Hypothalamus (tissue), 51 donors: ENCODE results near the gene HOXB3.
A peak's percentile ranks its signal among the peaks of the same experiment; 100 is the strongest.

Experiments used
- DNase-seq, 51 donors: peaks; one replicate each; lab custom pipeline; 2025; lab: John Stamatoyannopoulos, UW

HOXB3 gene

DNA sequence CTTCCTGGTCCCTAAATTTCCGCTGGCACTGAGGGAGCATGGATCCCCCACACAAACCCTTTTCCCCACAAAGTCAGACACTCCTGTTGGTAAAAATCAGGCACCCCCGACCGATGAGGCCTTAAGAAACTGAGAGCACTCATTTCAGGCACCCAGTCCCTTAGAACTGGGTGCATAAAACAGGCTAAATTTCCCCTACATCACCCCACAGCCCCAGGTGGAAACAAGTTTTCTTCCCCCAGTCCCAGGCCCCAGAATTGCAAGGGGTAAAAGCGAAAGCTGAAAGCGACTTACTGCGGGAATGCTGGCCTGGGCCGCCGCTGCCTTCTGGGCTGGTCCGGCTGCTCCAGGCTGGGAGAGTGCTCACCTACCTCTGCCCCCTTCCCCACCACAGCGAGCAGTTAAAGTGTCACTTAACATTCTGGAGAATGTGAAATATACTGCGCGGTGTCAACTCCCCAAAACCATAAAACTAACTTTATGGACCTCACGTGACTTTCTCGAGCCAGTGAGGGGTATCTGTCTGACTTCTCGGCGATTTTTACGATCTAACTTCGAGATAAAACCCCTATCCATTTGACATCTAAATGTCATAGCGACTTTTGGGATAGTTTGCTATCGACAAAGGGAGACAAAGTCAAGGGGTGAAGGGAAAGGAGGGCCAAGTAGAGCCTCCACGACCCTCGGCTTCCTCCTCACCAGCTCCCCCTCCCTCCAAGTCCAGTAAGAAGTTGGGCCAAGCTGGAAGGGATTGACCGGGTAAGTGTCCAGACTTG lies at the start of gene HOXB3:
Gene HOXB3 (minus strand): TSS at position 411 of the 776 bp plus-strand sequence. CDS start 37,767 bp downstream, outside the sequence.
- no peak for DNase-seq

DNA sequence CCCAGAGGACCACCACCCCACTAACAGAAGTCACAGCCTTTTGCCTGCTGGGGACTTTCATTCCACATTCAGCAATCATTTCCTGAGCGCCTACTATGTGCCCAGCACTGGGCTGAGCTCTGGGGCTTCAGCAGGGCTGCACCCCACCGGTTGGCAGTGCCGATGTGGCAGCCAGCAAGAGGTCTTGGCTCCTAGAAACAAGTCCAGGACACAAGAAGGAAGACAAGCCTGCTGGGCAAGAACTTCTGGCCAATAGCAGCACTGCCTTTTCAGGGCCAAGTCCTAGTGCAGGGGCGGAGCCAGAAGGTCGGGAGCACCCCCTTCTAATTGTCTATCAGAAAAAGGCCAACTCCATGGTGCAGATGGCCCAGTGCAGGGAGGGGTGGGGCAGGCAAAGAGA lies 49.1 kb upstream of the HOXB3 start:
- no peak for DNase-seq

DNA sequence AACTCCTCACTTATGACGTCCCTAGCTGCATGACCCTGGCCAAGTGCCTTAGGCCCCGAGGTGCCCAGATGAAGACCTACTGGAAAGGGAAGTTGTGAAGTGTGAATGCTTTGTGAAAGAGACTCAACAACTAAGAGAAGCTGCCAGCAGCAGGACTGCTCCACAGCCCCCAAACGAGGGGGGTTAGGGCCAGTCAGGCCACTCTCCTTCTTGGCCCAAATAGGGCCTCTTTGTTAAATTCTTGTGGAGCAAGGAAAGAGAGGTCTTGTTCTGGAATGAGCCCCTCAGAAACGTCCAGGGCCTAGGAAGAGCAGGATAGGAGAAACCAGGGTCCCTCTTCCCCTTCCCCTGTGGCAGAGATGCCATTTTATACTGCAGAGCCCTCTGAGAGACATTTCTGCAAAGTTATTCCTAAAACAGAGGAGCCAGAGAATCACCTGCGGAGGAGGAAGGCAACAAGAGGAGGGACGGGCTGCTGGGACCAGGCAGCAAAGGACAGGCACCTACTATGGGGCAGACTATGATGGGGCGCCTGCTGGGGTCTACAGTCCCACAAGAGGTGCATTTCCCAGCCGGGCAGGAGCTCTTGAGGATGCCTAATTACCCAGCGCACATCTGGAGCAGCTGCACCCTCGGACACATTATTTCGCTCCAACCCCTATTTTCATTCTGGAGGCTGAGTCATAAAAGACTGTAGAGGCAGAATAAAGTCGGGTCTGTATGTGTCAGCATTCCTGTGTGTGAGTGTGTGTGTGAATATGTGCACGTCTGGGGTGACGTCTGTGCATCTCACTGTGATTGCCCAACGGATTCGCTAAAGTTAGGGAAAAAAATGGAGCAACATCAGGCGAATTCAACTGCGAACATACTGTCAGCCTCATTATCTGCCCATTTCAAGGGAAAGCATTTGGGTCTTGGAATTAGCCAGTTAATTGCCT lies 47.6 kb upstream of the HOXB3 start:
- no peak for DNase-seq

DNA sequence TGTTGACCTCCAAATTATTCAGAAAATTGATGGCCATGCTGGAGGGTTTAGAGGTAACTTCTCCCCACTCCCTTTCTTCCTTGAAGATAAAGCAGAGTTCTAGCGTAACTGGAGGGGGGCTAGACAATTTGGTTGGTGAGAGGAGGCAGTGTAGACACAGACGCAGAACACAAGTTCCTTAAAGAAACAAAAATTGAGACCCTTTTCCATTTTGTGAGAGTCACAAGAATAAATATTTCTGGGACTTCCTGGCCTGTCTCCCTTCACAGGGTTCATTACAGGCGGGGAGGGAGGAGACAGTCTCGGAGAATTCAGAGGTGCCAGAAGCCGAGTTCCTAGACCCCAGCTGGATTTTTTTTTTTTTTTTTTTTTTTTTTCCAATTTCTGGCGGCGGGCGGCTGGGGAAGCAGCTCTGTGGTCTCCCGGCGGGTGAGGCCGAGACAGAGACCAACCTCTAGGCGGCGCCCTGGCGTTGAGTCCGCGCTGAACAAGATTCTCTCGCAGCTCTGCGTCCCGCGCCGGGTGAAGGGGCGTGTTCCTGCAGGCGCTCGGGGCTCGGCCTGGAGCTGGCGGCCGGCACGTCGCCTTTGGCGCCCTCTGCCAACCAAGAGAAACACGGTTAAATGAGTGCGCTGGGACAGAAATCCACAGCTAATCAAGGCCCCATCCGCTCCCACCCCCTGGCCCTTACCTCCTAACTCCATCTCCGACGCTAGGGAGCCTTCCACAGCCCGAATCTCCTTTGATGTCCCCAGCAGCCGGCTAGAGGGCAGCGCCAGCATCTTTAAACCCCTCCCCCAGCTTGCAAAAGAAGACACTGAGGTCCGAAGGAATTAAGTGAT lies 46.4 kb upstream of the HOXB3 start:
- DNase-seq, result peak in 8 of 51 donors; percentile 0 to 30 (median 7)

DNA sequence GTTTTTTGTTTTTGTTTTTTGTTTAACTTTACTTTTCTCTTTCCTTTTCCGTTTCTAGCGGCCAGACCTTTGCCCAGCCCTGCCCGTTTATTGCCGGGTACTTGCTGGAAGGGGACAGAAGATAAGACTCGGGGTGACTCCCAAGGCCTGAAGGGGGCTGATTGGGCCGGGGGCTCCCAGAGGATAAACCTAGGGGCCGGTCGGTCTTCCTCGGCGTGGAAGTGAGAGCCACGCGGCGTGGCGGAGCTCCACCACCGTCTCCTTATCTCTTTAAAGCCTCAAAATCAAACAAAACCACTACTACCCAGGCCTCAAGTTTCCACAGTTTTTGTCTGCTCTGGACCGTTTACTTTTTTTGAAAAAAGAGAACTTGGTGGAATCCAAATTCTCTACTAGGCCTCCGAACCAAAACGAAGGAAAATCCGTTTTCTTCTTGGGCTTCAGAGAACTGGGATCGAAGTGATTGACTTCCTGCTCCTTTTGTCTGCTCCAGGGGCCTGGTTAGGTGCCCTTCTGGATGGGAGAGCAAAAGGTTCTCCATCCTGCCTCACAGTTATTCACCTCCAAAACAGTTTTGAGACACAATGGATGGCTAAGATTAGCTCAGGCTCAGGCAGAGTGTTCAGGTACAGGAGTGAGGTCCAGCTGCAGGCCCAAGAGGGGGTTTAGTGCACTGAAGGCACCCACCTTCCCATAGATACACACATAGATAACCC lies 44.6 kb upstream of the HOXB3 start:
- no peak for DNase-seq

GRCh38 chr17:48633266-48633677 lies 43.2 kb upstream of the HOXB3 start:
- no peak for DNase-seq

DNA sequence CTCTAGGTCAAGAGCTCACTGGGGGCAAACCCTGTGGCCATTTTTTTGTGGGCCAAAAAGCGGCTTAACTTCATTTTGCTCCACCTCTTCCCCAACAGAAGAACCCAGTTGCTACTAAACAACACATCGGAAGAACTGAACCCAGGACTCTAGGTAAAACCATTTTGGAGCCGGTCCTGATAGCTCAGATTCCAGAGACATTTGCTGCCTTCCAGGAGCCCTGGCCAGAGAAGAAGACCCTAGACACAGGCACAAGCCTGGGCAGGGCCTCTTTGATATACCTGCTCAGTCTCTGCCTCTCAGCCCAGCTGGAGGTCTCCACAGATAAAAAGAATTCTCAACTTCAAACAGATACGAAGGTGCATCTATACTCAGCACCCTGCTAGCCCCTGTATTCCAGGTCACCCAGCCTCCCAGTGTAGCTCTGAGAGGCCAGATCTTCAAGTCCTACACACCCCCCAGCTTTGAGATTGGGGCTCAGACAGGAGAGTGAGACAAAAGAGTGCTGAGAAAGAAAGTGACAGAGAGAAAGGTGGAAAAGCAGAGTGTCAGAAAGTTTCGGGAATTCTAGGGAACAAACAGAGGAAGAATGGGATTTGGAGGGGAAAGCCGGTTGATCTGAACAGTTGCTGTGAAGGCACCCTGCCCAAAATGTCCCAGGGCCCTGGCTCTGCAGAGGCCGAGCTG lies 42.7 kb upstream of the HOXB3 start:
- DNase-seq, result no peak

DNA sequence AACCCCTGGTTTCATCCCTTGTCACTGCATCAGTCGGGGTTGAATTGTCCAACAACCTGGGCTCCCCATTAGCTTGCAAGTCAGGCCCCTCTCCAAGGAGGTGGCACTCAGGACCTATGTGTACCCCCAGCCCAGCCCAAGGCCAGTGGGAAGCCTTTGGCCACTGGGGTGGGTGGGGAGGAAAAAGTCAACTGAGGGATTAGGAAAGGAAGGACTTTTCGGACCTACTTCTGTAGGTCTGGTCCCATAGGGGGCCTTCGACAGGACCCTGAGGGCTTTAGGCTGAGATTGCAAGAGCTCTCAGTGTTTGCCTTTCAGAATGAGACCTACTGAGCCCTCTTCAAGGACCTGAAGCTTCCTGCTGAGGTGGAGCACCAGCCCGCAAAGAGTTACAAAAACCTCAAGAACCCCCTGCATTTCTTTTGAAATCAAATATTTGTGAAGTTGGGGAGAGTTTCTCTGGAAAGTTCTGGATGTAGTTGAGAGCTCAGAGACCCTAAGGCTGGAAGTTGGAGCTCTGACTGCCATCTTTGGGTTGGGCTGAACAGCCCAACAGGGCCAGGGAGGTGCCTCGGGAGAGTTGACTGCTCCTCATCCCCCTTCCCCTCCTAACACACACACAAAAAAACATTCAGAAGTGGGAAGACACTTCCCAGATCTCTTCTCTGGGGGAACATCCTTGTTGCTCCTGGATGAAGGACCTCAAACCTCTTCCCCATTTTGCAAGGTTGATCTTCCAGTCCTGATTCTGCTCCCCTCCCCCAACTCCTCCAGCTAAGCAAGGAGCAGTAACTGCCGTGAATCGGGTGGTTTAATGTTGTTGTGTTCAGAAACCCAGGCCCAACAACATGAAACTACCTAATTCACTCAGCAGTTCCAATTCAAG lies 41.9 kb upstream of the HOXB3 start:
- no peak for DNase-seq

DNA sequence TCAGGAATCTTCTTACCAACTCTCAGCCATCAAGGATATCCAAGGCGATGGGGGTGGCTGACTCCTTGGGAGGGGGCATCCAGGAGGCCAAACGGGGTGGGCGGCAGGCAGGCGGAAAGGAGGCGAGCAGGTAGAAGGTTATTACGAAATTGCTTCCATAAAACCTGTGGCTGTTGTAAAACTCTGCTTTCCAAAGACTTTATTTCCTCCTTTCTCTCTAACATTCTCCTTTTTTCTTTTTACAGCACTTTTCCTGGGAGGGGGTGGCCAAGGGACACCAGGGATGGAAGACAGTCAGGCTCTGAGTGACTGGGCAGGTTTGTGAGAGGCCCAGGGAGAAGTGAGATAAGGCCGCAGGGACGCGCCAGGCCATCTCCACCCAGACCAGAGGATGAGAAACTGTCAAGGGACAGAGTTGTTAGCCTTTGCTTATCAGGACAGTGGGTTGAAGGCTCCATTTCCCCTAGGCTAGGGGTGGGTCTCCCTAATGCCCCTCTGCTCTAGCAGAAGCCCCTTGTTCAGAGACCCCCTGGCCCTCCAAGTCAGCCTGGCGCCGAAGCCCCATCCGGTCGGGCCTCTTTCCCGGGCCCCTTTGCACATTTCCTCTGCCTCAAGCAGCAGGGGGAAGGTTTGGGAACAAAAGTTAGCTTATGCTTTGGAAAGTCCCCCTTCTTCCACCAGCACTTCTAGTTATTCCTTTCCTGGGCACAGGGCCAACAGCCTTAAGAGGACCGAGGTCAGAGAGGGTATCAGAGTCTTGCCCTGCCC lies 41.1 kb upstream of the HOXB3 start:
- no peak for DNase-seq

GRCh38 chr17:48630009-48630924 lies 40.2 kb upstream of the HOXB3 start:
- DNase-seq, result no peak

- no peak for DNase-seq
Observed at GRCh38 chr17:48629411-48629759, 39.3 kb upstream of the HOXB3 start.

GRCh38 chr17:48628649-48629410 lies 38.8 kb upstream of the HOXB3 start:
- no peak for DNase-seq

GRCh38 chr17:48627623-48628521 lies 37.8 kb upstream of the HOXB3 start:
- DNase-seq, result no peak

GRCh38 chr17:48627118-48627597 lies 37.1 kb upstream of the HOXB3 start:
- no peak for DNase-seq
